C4-2B (cell line): ENCODE measurements around the gene CTH.
A peak's percentile ranks its signal among the peaks of the same experiment; 100 is the strongest.

ENCODE experiments used
- H3K27ac ChIP-seq: fragments of 450-650 bp; 2 replicates; pipeline ENCODE4 v1.5.1; 2017
- ZFX ChIP-seq: fragments of 450-650 bp; IDR thresholded peaks from 2 replicates; pipeline ENCODE4 v1.6.1; 2017
- TF ChIP-seq, protein P1 (sequence below): fragments of 450-650 bp; conservative IDR thresholded peaks from 2 replicates; pipeline ENCODE4 v1.5.1; 2017; ENCODE audit warnings: mild to moderate bottlenecking

The CTH gene

DNA sequence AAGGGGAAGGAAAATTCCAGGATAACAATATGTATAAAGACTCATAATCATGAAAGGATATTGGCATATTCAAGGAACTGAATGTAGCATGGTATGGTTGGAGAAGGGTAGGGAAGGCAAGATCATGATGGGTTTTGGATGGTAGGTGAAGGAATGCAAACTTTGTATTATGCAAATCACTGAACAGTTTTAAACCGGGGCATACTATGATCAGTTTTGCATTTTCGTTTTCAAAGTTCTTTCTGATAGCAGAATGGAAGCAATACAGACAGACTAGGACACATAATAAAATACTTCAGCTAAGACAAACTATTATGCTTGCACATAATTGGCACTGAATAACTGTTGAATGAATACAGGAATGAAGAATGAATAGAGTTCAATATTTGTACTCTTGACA lies 14.5 kb upstream of the CTH start:
- H3K27ac ChIP-seq: no peak overlapping the region
- TF ChIP-seq, protein P1, sequence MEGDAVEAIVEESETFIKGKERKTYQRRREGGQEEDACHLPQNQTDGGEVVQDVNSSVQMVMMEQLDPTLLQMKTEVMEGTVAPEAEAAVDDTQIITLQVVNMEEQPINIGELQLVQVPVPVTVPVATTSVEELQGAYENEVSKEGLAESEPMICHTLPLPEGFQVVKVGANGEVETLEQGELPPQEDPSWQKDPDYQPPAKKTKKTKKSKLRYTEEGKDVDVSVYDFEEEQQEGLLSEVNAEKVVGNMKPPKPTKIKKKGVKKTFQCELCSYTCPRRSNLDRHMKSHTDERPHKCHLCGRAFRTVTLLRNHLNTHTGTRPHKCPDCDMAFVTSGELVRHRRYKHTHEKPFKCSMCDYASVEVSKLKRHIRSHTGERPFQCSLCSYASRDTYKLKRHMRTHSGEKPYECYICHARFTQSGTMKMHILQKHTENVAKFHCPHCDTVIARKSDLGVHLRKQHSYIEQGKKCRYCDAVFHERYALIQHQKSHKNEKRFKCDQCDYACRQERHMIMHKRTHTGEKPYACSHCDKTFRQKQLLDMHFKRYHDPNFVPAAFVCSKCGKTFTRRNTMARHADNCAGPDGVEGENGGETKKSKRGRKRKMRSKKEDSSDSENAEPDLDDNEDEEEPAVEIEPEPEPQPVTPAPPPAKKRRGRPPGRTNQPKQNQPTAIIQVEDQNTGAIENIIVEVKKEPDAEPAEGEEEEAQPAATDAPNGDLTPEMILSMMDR: no peak
- no peak for TF ChIP-seq ZFX

DNA sequence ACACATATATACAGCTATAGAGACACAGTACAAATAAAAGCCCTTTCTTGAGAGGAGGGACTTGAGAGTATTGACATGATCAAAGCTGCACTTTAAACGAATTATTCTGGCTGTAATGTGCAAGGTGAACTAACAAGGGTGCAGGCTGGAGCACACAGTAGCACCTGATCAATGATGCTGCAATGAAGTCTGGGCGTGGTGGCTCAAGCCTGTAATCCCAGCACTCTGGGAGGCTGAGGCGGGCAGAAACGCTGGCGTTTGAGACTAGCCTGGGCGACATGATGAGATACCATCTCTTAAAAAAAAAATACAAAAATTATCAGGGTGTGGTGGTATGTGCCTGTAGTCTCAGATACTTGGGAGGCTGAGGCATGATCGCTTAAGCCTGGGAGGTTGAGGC lies 14.1 kb upstream of the CTH start:
- no peak for TF ChIP-seq ZFX
- TF ChIP-seq, protein P1: no peak

DNA sequence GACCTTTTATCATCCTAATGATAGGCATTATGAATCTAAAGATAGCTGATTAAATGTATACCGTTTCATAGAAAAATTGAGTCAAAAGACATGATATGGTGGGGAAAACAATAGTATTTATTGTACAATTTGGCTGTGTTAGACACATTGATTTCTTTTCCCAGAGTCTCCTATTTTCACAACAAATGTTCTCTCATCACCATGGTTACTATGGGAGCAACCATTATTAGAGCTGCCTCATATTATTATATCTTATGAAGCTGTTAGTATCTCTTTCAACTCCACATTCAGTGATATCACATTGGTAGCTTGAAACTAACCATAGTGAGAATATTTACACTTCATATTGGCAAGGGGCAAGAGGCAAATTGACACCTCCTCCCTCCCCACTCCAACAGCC lies 10.7 kb upstream of the CTH start:
- TF ChIP-seq ZFX: no peak
- TF ChIP-seq, protein P1: no peak
- no peak overlapping the region for H3K27ac ChIP-seq

More for the DNA sequence above, 14.1 kb upstream of the CTH start:
- no peak overlapping the region for H3K27ac ChIP-seq

DNA sequence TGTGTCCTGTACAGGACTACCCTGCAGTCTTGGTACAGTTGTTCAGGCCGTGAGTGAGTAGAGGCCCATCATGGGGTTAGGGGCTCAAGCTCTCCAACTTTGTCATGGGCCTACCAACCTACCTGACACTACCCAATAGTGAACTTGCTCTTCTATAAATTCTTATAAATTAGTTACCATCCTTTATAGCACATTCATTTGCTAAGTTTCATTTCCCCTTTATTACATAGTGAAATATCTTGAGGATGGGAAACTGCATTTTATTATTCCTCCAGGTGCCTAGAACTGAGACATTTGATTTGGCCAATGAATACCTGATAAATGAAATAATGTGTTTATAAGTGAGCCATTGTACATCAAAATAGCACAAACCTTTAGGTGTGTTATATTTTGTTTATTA lies 9.1 kb upstream of the CTH start:
- H3K27ac ChIP-seq: no peak overlapping the region
- TF ChIP-seq, protein P1: no peak
- no peak for TF ChIP-seq ZFX

DNA sequence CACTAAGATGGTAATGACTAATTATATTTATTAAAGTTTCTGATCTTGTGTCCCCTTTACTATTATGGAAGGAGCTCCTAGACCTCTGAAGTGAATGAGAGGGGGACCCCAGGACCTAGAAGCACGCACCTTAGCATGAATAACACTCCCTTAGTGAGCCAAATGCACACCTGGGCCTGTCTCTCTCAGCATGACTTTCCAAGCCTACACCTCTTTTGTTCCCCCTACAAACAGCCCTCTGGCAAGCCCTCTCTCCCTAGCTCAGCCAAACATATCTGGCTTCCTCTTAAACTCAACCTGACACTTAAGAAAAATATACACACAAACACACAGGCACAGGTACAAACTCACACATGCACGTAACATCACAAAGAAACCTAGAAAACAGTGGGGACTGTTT lies 7.3 kb upstream of the CTH start:
- TF ChIP-seq, protein P1: no peak
- no peak for TF ChIP-seq ZFX
- no peak overlapping the region for H3K27ac ChIP-seq

DNA sequence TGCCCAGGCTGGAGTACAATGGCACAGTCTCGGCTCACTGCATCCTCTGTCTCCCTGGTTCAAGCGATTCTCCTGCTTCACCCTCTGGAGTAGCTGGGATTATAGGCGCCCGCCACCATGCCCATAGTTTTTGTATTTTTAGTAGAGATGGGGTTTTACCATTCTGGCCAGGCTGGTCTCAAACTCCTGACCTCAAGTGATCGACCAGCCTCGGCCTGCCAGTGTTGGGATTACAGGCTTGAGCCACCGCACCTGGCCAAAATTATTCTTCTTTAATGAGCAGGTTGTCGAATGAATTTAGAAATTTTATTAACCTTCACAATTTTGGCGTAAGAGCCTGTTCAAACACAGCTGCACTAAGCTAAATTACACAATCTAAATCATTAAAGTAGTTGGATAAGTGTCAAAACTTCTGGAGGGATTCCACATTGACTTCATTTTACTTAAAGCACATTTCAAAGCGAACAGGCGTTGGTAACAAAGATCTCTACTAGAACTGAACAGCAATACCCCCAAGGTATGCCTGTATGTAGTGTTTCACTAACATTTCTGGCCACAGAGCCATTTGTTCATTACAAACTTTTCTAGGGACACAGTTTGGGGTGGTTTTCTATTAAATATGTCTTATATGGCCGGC lies 5.2 kb upstream of the CTH start:
- H3K27ac ChIP-seq: no peak overlapping the region
- TF ChIP-seq ZFX: no peak

DNA sequence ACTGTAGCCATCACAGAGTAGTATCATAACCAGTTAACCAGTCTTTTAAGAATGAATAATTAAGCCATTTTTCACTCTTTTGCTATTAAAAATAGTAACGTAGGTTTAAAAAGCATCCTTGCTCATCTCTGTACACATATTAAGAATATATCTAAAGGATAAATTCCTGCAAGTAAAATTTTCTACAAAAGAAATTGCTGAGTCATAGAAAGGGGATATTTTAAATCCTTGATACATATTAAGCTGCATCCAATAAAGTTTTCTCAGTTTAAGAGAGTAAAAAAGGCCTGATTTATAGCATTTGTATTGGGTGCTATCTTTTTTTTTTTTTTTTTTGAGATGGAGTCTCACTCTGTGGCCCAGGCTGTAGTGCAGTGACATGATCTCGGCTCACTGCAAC lies 1.9 kb upstream of the CTH start:
- H3K27ac ChIP-seq: no peak overlapping the region
- TF ChIP-seq, protein P1: no peak
- TF ChIP-seq ZFX: no peak

DNA sequence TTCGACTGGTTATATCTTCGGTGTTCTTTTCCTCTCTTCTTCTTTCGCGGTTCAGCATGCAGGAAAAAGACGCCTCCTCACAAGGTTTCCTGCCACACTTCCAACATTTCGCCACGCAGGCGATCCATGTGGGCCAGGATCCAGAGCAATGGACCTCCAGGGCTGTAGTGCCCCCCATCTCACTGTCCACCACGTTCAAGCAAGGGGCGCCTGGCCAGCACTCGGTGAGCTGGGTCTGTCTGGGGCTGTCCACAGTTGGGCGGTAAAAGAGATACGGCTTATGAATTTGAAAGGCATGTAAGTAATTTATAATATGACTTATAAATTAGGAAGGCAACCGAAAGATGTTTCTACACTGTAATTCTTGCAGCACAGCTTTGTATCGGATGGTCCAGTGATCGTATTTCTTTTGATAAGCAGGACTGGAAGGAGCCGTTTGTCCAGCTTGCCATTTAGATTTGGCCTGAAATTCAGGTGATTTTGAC lies 334 bp downstream of the CTH start:
- TF ChIP-seq, protein P1: no peak
- TF ChIP-seq ZFX: no peak
- peak overlapping the region; percentile 73 for H3K27ac ChIP-seq
